ENCODE data around the gene AAK1.

AAK1 gene

DNA sequence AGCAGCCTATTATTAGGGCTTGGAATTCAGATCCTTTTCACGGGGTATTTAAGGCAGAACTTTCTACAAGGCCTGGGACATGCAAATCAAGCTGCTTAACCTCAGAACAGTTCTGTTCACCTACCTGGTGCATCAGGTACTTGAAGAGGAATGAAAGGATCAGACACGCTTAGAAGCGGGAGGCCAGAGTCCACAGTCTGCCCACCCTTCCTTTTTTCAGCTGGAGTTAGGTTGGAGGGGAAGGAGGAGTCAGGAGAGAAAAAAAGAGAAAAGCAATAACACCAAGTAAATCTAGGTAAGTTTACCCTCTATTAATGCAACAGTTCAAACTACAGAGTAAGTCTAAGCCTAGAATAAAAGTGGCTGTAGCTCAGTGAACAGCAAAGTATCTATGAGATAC lies 147.7 kb downstream of the AAK1 start:
- TF ChIP-seq, protein P1, sequence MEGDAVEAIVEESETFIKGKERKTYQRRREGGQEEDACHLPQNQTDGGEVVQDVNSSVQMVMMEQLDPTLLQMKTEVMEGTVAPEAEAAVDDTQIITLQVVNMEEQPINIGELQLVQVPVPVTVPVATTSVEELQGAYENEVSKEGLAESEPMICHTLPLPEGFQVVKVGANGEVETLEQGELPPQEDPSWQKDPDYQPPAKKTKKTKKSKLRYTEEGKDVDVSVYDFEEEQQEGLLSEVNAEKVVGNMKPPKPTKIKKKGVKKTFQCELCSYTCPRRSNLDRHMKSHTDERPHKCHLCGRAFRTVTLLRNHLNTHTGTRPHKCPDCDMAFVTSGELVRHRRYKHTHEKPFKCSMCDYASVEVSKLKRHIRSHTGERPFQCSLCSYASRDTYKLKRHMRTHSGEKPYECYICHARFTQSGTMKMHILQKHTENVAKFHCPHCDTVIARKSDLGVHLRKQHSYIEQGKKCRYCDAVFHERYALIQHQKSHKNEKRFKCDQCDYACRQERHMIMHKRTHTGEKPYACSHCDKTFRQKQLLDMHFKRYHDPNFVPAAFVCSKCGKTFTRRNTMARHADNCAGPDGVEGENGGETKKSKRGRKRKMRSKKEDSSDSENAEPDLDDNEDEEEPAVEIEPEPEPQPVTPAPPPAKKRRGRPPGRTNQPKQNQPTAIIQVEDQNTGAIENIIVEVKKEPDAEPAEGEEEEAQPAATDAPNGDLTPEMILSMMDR (IDR thresholded peaks at IDR 0.05) = no peak

DNA sequence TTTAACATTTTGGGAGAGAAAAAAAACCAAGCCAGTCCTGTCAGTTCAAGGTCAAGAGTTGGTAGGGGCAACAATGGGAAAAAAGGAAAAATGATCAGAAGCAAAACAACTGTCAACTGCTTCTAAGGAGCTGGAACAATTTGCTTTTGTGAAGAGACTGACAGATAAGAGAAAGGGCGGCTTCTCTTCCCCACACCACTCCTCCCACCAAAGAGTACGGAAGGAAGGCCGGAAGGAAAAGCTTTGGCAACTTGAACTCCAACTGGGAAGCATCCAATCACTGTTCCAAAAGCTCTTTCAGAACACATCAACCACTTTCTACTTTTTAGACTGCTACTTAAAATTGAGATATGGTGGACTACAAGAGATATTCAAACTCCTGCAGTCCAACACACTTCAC lies 148.5 kb downstream of the AAK1 start:
- TF ChIP-seq, protein P1 (IDR thresholded peaks at IDR 0.05) = no peak

DNA sequence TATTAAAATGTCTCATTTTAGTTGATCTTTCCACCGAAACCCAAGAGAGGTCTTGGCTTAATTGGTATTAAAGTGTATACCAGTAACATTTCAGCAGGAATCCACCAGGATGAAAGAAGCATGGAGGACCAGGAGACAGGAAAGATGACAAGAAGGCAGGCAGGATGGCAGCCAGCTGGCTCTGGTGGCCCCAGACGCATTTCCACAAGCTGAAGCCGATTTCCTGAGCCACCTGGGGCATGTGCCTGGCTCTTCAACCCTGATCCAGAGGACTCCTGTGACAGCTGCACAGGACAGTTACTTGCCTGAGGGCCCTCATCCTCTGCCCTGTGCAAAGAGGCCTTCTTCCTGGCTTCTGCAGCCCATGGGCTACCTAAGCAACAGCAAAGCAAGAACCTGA lies 149.4 kb downstream of the AAK1 start:
- TF ChIP-seq, protein P1 (IDR thresholded peaks at IDR 0.05) = no peak

DNA sequence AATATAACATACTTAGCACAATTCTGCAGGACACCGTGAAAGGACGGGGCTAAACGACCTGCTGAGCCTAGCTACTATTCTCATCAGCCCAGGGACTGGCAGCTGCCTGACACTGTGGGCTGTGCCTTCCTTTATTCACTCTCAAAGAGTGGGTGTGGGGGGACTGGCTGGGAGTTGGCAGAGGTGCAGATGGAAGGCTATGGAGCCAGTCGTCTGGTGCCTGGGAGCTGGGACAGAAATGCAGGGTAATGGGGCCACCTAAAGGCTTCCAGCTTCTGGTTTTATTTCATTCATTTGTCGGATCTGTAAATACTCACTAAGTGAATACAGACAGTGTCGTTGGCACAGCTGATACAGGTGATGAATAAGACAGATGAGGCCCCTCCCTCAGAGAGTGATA lies 150.3 kb downstream of the AAK1 start:
- TF ChIP-seq, protein P1 (IDR thresholded peaks at IDR 0.05) = no peak

DNA sequence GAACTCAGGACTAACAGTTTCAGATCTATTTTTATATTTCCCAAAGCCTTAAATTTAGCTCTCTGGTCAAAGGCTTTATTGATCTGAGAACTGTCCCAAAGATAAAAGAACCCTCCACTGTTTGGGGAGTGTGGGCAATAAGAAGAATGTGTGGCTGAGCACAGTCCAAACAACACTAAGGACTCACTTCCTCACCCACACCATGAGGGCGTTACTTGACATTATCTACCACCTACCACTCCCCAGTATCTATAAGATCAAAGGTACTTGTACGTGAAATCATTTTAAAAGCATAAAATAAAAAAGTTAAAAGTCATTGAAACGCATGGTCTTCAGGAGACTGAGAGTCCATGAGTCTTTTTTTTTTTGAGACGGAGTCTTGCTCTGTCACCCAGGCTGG lies 151.7 kb downstream of the AAK1 start:
- TF ChIP-seq, protein P1 (IDR thresholded peaks at IDR 0.05) = no peak

DNA sequence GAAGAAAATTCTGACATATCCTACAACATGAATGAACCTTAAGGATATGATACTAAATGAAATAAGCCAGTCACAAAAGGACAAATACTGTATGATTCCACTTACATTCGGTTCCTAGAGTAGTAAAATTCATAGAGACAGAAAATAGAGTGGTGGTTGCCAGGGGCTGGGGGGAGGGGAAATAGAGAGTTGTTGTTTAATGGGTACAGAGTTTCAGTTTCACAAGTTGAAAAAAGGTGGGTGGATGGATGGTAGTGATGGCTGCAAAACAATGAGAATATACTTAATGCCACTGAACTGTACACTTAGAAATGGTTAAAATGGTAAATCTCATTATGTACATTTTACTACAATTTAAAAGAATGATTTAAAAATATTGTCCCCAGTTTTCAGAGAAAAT lies 153.1 kb downstream of the AAK1 start:
- TF ChIP-seq, protein P1 (IDR thresholded peaks at IDR 0.05) = no peak

DNA sequence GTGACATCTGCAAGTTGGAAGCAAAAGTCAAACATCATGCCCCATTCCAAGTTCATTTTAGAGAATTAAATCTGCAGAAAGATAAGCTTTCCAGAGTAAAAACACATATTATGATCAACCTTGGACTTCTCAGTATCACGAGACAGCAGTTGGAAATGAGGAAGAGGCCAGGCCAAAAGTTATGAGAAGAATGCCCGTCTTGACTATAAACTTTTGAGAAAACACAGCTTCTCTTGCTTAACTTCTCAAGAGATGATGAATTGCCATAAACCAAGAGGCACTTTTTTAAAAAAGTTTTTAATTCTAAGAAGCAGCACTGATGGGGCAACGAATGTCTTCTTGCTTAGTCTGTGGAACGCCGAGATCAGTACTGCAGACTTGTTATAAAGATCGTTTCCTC lies 153.7 kb downstream of the AAK1 start:
- TF ChIP-seq, protein P1 (IDR thresholded peaks at IDR 0.05) = no peak

DNA sequence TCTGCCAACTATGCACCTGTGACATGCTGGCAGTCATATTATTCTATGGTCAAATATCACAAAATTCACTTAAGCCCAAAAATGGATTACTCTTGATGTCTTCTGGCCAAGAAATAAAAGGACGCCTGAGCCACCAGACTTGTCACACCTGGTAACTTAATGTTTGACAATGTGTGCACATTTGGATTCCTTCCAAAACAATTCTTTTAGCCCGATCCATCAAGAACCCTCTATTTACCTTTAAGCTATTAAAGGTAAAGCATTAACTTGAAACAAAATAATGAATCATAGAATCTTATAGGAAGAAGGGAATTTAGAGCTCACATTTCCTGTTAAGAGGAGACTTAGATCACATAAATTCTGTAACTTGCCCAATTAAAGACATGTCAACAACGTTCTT lies 159.8 kb downstream of the AAK1 start:
- TF ChIP-seq, protein P1 (IDR thresholded peaks at IDR 0.05) = no peak

Measured in LNCAP (cell line).